Stimulated activated CD4-positive, alpha-beta T cell treated with anti-CD3 and anti-CD28 coated beads, Interleukin-1b, Interleukin-23, amount 100 ng/mL, for 48 hours (primary cell): ENCODE data around the gene NEK4.
A peak's percentile ranks its signal among the peaks of the same experiment; 100 is the strongest.
"Not testable (repeated sequence)": the region's sequence is repeated elsewhere in the genome, so short reads cannot be mapped to it uniquely, and the experiment has no call there.

Experiments
- DNase-seq: peaks from one replicate; pipeline ENCODE4 v3.0.0-alpha.2; 2020

Gene NEK4

DNA sequence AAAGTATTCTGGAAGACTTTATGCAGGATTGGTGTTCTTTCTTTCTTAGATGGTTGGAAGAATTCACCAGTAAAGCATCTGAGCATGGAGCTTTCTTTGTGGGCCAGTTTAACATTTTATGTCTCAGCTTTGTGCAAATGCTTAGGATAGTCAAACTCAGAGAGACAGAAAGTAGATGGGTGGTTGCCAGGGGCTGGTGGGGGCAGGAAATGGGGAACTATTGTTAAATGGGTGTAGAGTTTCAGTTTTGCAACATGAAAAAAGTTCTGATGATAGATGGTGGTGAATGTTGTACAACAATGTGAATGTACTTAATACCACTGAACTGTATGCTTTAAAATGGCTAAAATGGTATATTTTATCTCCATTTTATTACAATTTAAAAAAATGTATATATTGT is 40.1 kb downstream of the NEK4 start:
- no peak for DNase-seq

DNA sequence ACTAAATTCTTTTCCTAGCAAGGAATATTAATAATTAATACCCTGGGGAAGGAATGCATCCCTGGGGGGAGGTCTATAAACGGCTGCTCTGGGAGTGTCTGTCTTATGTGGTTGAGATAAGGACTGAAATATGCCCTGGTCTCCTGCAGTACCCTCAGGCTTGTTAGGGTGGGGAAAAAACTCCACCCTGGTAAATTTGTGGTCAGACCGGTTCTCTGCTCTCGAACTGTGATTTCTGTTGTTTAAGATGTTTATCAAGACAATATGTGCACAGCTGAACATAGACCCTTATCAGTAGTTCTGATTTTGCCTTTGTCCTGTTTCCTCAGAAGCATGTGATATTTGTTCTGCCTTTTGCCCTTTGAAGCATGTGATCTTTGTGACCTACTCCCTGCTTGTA is 42.0 kb downstream of the NEK4 start:
- DNase-seq = not testable (repeated sequence)

DNA sequence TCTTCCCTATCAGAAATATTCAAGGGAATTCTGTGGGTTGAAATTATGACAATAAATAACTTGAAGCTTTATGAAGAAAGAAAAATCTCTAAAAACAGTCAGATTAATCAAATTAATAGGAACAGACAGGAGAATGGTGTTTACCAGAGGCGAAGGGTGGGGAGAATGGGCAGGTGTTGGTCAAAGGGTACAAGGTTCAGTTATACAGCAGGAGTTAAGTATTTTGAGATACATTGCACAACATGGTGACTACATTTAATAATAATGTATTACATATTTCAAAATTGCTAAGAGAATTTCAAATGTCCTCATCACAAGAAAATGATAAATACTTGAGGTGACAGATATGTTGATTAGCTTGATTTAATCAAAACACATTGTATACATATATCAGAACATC is 46.2 kb downstream of the NEK4 start:
- no peak for DNase-seq

DNA sequence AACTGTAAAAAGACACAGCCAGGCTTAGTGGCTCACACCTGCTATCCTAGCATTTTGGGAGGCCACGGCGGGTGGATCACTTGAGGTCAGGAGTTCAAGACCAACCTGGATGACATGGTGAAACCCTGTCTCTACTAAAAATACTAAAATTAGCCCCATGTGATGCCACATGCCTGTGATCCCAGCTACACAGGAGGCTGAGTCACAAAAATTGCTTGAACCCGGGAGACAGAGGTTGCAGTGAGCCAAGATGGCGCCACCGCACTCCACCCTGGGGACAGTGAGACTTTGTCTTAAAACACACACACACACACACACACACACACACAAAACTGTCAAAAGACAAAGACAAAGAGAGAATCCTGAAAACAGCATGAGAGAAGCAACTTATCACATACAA is 46.8 kb downstream of the NEK4 start:
- no peak for DNase-seq

DNA sequence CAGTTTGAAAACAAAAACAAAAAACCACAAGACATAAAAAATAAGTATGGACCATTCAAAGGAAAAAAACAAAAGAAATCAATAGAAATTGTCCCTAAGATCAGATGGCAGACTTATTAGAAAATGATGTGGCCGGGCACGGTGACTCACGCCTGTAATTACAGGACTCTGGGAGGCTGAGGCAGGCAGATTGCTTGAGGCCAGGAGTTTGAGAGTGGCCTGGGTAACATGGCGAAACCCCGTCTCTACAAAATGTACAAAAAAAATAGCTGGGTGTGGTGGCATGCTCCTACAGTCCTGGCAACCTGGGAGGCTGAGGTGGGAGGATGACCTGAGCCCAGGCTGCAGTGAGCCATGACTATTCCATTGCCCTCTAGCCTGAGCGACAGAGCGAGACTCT is 48.2 kb downstream of the NEK4 start:
- no peak for DNase-seq

DNA sequence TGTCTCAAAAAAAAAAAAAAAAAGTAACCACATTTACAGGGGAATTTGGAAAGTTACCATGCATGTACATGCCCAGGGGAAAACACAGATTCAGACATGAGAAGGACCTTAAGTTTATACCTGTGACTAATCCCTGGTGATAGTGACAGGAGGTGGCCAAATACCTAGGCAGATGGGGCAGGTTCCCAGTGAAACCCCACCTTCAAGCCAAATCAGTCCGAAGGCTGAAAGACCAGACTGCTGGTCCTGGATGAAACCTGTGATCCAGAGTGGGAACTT is 49.1 kb downstream of the NEK4 start:
- DNase-seq = no peak

DNA sequence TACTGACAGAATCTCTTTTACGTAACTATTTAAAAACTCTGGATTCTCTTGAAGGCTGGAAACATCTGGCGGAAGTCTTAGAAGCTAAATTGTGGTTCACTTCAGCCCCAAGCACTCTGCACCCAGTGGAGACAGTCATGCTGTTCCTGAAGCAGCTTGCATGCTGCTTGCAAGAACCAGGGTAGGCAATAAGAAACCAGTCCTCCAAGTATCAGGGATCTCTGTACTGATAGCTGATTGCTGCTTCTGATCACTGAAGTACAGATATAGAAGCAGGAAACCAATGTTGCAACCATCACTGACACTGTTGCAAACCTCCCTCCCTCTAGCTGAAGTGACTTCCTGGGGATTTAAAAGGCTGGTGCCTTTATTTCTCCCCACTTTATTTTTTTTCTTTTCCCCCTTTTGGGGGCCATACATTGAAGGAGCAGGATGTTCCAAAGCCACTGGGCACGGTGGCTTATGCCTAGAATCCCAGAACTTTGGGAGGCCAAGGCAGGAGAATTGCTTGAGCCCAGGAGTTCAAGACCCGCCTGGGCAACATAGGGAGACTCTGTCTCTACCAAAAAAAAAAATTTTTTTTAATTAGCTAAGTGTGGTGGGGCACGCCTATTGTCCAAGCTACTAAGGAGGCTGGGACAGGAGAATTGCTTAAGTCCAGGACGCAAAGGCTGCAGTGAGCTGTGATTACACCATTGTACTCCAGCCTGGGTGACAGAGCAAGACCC is 49.6 kb downstream of the NEK4 start:
- no peak for DNase-seq

DNA sequence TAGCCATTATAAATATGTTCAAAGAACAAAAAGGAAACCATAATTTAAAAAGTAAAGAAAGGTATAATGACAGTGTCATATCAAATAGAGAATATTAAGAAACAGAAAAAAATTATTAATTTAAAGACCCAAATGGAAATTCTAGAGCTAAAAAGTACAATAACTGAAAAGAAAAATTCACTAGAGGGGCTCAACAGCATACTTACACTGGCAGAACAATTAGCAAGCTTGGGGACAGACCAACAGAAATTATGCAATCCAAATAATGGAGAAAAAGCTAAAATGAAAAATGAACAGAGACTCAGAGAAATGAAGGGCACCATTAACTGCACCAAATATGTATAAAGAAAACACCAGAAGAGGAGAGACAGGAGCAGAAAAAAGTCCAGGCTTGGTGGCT is 51.1 kb downstream of the NEK4 start:
- no peak for DNase-seq

DNA sequence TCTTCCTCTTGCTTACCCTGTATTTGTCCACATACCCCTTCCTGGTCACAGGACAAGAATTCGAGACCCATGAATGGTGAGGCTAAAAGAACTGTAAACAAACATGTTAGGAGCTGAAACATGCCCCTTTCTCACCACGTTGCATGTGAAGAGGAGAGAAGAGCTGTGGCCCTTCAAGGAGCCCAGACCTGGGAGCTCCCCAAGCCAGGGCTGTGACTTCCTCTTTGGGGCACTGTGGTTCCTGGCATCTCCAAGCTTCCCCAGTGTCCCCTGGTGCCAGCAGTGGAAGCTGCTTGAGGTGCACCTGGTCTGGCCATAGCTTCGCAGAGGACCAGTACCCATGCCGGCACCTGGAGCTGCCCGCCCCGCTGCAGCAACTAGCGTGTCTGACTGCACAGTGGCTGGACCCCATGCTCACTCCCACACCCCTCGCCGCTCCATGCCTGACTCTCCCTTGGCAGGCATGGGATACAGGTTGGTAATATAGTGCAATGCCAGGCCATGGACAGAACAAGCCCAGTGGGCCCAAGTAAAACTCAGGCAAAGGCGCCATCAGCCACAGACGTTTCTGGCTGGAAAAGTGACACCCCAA is 54.9 kb downstream of the NEK4 start:
- DNase-seq = no peak

DNA sequence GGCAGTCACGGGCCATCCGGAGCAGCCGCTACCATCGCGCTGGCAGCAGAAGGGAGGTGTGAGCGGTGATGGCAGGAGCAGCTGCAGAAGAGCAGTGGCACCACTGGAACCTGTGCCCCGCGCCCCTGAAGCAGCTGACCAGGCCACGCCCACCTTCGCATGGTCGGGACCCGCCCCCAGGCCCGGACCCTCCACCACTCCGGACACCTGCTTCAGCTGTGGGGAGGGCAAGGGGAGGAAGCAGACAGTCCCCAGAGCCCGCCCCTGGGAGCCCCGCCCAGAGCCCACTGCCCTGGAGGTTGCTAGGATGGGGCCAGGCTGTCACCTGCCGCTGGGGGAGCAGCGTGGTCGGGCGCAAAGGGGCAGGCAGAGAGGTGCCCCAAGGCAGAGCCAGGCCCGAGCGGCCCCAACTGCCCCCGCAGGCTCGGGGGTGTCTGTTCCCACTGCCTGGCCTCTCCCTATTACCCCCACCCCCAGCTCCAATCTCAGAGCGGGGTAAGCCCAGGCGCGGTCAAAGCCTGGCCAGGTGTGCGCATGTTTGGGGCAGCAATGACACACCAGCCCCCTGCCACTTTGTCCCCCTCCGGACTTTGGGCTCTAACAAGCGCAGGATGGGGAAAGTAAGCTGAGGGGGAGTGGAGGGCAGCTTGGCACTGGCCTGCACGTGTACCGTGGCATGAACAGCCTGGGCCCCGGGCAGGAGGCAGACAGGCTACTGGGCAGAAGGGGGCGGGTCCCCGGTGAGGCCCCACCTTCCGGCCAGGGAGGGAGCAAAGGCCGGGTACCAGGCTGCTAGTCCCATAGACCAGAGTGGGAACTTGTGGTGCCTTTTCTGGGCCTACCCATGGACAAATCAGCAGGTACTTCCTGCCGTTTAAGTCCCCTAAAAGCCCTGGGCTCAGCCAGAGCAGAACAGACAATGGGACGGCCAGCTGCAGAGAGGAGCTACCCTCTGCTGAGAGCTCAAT is 56.1 kb downstream of the NEK4 start:
- no peak for DNase-seq

DNA sequence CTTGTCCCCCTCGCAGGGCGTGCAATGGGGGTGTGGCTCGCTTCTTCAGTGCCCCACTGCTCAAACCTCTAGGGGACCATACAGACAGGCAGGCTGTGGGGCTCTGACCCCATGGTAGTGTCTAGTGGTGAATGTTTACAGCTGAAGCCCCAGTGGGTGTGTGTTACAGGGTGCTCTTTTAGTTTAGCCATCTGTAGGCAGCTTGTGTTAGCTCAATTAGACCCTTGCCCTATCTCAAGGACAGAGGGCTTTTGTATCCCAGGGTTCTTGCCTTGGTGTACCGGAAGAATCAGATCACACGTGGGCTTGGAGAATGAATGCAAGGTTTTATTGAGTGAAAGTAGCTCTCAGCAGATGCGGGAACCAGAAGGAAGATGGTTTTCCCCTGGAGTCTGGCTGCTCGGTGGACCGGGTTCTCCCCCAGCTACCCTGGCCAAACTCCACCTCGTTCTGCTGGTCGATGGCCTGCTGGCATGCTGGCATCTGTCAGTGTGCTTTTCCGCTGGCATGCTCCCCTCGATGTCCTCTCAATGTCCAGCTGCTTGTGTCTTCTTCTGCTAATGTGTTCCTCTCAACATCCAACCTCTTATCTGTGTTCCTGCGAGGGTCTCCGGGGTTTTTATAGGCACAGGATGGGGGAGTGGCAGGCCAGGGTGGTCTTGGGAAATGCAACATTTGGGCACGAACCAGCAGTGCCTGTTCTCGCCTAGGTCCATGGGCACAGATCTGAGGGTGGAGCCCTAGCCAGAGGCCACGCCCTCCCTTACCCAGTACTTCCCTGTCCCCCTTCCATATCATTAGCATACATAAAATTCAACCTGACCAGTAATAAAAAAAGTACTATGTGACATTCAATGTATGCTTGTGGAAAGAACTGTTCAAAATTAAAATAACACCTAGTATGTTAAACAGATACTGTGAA is 58.2 kb downstream of the NEK4 start:
- no peak for DNase-seq

DNA sequence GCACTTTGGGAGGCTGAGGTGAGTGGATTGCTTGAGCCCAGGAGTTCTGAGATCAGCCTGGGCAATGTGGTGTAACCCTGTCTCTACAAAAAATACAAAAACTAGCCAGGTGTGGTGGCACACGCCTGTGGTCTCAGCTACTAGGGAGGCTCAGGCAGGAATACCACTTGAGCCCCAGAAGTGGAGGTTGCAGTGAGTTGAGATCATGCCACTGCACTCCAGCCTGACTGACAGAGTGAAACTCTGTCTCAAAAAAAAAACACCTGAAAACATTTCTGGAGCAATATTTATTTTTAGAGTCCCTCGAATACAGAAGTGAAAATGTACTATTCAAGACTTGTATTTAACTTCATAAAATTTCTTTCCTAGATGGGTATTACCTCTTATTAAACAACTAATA is 60.2 kb downstream of the NEK4 start:
- no peak for DNase-seq

DNA sequence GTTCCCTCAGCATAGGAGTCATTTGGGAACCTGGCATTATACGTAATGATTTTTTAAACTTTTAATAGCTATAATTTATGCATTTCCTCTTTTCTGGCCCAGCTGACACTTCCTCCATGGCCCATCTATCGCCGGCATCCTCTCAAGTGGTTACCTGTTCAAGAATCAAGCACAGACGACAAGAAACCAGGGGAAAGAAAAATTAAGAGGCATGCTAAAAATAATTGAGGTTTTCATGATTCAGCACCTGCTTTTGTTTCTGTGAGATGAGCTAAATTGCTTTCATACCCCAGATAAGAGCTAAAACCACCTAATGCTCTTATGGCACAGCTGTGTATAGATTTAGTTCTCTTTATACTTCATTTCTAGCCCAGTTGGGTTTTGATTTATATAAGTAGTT is 63.2 kb downstream of the NEK4 start:
- no peak for DNase-seq

DNA sequence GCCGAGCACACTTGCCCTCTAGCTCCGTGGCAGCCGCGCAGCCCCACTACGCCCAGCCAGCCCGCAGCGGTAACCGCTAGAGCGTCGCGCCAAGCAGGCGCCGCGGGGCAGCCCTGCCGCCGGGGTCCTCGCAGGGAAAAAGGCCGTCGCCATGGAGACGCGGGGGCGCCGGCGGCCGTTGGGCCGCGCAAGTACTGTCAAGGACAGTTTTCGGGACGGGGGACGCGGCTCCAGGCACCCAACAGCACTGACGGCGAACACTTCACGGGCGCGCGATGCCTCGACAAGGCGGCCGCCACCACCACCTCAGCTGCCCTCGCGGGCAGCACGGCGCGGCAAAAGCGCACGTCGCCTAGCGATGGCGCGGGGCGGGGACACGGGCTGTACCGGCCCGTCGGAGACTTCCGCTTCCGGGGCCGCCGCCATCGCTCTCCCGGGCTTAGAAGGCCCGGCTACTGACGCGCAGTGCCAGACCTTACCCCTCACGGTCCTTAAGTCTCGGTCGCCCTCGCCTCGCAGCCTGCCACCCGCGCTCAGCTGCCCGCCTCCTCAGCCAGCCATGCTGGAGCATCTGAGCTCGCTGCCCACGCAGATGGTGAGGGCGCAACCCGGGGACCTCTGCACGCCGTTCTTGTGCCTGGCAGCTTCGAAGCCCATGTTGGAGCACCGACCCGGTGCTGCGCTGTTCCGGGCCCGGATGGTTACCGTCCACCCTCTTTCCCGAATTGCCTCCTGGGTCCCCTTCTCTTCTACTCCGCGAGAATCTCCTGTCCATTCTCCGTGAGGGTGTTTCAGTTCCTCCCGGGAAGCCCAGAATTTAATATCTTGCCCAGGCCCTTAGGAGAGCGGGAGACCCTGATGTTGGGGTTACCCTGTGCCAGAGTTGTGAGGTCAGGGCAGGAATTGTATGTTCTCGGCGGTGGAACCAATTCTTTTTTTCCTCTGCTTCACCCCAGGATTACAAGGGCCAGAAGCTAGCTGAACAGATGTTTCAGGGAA is 64.8 kb downstream of the NEK4 start, which contains the start of the genes GLT8D1 and SPCS1:
GLT8D1 (minus strand) TSS at position 104 of the 999 bp plus-strand sequence. CDS start 5,331 bp downstream, outside the sequence.
SPCS1 (plus strand) TSS at position 419 of the 999 bp plus-strand sequence; CDS start at position 560, 141 bp downstream.
- peak; percentile 84 for DNase-seq

DNA sequence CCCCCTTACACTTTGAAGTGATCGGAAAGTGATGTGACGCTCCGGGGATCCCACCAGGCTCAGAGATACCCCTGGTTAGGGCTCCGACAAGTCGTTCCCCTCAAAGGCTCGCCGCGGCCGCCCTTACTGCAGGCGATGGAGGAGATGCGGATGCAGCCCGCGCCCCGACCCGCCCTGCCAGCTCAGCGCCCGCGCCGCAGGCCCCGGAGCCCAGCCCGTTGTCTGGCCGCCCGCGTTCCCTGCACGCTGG is 65.4 kb downstream of the NEK4 start:
- DNase-seq = no peak

DNA sequence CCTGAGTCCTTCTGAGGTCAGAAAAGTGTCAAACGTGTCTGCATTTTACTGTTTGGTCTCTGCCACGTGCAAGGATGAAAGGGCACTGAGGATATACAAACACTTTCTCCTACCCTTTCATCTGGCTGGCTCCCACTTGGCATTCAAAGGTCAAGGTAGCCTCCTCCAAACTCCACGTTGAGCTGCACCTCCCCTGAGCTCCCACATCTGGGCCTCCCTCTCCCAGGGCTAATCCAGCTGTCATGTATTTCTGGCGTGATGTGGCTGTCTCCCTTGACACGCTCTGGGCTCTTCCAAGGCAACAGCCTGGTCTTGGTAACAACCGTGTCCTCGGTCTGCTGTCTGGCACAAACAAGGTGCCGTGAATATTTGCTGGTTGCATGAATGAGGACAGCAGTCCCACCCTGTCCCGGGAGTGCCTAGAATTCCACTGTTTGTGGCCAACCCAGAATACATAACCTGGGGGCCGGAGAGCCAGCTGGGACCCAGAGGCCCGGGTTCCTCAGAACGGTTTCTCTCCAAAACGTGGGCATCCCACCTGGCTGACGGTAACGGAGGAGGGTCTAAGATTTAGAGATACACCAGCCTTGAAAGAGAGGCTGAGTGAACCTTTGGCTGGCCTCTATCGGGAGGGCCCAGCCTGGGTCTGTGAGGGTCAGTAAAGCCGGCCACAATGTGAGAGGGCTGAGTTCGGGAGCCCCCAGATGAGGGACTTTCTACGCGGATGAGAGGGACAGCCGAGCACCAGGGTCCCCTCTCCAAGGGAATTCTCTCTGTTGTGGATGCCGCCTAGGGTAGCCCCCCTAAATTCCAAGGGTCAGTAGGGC is 65.9 kb downstream of the NEK4 start:
- DNase-seq = no peak

DNA sequence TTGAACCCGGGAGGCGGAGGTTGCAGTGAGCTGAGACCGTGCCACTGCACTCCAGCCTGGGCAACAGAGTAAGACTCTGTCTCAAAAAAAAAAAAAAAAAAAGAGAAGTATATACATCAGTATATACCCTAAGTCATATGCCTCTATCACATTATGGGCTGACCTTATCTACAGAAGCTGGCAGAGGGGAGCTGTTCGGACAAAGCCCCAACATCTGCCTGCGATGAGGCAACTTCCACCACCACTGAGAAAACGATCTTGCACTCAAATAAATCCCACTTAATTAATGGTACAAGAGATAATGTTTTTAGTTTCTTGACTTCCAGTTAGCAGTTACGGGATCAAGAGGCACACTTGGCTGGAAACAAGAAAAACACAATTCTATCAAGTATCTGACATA is 67.4 kb downstream of the NEK4 start:
- DNase-seq = no peak

DNA sequence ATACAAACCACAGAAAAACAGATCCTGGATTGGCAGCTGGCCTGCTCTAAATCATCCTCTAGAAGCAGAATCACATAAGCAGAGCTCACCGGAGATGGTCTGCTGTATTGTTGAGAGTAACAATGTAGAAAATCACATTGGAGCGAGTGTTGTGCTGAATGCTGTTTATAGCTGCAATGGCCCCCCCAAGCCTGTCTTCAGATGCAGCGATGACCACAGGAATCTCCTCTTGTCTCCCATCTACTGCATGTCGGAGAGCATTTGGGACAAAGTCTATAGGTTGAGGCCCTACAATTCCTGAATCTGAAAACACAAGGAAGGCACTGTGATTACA is 73.1 kb downstream of the NEK4 start:
- no peak for DNase-seq

DNA sequence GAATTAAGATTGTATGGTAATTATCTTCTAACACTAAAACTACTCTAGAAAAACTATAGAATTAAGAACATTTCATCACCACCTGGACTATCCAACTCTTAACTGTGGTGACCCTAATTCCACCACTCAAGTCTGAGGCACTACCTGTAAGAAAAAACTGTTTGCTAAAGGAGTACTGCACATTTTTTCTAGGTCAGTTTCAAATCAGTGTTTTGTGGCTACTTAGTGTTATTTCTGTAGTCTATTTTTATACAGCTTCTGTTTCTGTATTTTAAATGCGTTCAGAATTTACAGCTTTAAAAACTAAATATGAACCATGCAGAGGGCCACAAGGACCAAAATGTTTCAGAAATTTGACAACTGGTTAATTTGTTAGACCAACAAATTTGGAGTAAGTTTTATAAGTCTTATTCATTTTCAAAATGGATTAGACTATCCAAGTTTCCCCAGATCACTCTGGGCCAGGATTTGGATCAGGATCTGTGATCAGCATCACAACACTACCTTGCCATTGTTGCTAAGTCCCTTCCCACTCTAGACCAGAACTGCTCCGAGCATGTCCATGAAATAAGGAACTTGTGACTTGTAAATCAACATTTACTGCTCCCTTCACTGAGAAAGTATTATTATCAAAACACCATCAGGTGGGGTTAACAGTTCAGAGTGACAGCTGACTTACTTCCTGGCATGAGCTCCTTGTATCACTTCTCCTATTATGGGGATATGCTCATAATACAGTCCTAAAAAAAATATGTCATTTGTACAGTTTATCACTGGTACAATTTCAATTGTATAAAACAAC is 73.7 kb downstream of the NEK4 start:
- no peak for DNase-seq
